SK-N-DZ (cell line): ENCODE results near the gene GADD45A.

Experiments used
- DNase-seq: peaks from one replicate; pipeline ENCODE4 v3.0.0-alpha.2; 2015; ENCODE audit warnings: low spot score

Gene GADD45A

DNA sequence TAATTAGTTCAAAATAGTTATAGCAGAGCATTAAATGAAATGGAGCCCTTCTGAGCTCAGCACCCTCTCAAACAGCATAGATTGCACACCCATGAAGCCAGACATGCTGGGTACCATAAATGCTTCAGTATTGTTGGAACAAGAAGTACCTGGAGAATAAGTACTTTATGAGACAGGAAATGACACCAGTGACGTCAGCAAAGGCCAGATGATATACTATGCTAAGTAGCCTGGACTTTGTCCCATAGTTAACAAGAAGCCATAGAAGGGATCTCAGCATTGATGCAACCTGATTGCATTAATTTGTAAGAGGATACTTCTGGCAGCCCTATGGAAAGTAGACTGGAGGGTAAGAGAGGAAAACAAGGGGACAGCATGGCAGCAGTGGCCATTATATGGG, 16.3 kb upstream of the GADD45A start:
- DNase-seq: peak; percentile 25

DNA sequence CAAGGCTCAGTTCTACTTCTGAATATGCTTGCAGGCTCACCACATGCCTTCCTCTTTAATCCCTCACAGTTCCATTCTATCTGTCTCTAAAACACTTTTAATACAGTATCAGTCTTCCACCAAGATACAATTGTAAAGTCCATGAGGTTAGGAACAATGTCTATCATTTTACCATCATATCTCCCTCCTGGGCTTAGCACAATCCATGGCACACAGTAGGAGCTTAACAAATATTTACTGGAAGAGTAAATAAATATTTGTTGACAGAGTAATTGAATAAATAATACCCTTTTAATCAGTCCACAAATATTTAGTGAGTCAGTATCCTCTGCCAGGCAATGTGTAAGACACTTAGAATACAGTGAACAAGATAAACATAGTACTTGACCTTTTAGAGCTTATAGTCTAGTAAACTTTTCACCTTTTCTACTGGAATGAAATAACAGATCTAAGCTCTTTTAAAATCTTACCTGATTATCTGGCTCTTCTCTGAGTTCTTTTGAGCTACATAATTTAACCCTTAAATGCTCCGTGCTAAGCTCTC, 12.7 kb upstream of the GADD45A start:
- no peak for DNase-seq

DNA sequence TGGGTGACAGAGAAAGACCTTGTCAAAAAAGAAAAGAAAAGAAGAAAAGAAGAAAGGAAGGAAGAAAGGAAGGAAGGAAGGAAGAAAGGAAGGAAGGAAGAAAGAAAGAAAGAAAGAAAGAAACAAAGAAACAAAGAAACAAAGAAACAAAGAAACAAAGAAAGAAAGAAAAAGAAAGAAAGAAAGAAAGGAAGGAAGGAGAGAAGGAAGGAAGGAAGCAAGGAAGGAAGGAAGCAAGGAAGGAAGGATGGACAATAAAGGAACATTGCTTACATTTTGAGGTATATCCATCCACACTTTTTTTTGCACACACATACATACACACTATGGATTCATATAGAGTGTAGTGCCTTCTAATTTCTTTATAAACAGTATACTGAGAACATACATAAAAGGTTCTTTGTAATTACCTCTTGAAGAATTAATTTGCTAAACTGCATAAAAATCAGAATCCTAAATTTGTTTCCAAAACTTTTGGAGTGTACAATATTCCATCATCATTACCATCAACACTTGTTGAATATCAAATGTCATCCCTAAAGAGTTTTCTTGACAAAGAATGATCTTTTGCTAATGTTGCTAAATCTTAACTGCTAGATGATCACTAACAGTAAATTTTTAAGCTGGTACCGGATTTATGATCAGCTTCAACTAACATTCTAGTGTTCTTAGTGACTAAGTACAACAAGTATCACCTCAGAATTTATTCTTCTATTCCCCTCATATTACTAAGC, 11.4 kb upstream of the GADD45A start:
- DNase-seq: no peak

DNA sequence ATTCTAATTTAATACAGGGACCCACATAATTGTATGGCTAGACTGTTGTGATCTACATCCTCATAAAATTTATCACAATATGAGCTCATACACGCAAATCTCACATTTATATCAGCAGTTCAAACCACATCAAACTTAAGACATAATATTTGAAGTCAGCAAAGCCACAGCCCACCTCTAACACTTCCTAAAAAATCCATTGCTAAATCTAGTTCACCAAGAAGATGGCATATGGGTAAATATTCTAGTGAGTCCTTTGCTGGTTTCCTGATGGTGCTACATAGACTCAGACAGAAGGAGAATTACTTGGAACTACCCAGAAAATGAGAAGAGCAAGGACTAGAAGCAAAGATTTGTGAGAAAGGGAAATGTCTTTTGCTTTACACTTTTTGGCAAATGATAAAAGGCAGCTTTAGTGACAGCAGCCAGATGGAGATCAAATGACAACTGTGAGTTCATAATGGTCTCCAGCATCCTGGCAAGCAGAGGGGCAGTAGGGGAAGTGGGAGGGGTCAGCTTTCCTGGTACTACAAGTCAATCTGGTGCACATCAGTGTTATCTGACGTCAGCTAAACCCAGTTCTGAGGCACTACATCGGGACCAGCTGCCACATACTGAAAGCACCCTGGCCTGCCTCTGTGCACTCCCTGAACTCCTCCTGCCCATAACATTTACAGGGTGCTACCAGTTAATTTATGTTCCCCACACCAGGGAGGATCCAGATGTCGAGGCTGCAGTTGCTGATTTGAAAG, 10.6 kb upstream of the GADD45A start:
- peak; percentile 81 for DNase-seq

DNA sequence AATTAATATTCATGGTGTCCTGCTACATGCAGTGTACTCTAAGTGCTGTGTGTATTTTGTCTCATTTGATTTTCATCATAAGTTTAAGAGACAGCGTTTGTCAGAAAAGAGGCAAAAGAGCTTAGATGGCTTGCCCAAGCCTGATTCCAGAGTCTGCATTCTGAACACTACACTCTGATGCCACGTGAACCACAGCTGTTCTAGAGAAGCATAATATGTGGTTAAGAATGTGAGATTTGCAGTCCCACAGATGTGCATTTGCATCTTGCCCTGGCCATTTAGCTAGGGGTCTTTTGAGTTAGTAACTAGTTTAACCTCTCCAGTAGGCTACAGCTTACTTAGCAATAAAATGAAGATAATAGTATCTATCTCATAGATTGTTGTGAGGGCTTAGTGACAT, 9.2 kb upstream of the GADD45A start:
- no peak for DNase-seq

DNA sequence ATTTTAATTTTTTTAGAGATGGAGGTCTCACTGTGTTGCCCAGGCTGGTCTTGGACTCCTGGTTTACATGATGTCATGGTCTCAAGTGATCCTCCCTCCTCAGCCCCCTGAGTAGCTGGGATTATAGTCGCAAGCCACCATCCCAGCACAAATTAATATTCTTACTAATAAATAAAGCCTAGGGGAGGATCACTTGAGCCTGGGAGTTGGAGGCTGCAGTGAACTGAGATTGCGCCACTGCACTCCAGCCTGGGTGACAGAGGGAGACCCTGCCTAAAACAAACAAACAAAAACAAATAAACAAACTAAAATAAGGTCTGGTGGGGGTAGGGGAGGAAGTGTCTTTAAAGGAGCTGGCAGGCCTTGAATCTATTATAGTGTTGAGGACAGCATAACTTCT, 8.7 kb upstream of the GADD45A start:
- DNase-seq: no peak

DNA sequence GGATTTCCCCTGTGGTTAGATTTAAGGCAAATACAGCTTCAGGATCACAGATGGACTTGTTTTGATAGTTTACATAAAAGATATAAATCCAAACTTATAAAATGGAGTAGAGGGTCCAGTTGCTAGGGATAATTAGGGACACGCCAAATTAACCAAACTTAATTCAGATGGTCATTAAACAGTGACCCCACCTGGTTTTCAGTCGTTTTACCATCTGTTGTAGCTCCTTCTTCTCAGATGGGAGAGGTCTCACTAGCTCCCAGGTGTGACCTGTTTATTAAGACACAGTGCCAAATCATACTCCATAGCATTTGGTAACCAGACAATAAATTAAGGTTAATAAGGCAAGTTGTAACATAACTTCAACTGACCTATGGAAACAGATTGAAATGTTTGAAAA, 8.1 kb upstream of the GADD45A start:
- DNase-seq: no peak

DNA sequence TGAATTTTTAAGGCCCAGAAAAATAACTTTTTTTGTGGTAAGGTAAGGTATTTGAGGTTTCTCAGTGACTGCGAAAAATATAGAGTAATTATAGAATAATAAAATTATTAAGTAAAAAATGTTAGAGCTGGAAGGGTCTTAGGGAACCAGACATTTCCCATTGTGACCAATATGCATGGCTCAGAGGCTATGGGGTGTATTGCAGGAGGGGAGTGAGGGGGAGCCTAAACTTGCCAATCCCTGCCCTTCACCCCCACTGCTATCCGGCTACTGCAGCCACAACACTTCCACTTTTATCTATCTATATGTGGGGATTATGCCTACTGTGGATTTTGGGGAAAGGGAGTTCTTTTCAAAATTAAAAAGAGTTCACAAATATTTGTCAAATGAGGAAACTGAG, 7.6 kb upstream of the GADD45A start:
- no peak for DNase-seq

DNA sequence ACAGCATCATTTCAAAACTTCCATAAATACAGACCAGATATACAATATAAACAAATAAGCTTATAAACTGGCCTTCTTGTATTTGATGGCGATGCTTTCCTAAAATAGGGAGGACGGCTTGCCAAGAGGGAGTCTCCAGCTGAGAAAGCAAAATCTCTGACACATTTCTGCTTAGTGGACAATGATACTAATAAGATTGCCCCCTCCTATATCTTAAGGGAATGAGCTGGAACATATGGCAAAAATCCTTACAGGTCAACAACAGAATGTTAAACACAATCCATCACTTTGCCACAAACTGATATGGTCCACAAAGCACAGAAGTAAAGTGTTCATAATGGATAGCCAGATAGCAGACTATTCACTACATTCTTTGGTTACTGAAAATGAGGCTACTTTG, 7.1 kb upstream of the GADD45A start:
- no peak for DNase-seq

DNA sequence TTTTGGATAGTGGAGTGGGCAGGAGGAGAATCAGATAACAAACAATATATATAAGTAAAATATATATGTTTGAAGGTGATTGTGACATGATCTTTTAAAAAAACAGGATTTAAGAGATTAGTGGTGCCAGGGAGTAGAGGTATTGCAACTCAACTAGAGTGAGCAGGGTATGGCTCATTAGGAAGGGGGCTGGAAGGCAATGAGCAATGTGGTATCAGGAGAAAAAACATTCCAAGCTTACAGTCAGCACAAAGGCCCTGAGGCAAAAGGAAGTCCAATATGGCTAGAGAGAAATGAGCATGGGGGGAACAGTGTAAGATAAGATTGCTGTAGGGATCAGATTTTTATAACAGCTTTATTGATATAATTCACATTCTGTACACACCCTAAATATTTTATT, 5.3 kb upstream of the GADD45A start:
- no peak for DNase-seq

DNA sequence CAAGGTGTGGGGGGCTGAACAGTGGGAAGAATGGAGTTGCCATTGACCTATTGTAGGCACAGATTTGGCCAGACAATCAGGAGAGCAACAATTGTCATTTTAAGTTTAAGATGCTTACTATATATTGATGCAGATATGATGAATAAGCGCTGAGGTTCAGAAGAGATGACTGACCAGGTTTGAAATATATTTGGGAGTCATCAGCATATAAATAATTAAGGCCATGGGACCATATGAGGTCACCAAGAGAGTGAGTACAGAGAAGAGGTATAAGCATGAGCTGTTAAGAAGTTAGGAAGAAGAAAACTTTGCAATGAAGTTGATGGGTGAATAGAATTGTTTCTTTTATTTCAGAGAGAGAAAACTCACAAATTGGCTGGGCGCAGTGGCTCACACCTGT, 4.5 kb upstream of the GADD45A start:
- no peak for DNase-seq

DNA sequence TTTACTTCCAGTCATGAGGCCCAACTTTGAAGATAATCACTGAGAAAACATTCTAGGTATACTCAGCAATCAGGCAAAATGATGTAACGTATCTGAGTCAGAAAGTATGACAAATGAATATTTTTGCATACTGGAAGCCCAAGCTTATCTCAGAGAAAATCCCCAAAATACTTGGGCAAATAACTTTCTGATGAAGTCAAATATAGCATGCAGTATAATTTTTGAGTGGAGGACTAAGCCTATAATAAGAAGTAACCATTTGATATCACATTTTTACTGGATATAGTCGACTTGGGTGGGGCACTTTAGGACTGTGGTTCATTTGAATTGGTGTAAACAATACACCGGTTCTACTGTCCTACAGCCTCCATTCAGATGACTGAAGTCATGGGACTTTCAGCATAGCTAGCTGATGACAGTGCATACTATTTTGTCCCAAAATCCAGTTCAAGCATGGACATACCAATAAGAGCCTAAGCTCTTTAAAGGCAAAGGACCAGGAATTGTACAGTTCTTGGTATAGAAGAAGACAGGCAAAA, 2.3 kb upstream of the GADD45A start:
- DNase-seq: no peak

DNA sequence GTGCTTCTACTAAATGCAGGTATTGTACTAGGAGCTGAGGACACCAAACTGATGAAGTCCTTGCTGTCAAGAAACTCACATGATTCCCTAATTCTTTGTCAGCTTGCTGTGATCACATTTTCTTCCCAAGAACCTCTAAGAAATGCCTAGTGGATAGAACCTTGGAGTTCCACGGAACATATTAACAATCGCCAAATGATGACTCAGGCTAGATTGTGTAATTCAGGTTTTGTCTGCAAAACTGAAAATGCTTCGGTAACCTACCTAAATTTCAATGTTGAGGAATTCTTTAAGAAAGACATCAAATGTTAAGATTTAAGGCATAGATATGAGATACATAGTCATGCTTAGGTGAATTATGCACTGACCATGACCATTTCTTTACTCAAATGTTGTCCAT, 1.7 kb upstream of the GADD45A start:
- DNase-seq: no peak

DNA sequence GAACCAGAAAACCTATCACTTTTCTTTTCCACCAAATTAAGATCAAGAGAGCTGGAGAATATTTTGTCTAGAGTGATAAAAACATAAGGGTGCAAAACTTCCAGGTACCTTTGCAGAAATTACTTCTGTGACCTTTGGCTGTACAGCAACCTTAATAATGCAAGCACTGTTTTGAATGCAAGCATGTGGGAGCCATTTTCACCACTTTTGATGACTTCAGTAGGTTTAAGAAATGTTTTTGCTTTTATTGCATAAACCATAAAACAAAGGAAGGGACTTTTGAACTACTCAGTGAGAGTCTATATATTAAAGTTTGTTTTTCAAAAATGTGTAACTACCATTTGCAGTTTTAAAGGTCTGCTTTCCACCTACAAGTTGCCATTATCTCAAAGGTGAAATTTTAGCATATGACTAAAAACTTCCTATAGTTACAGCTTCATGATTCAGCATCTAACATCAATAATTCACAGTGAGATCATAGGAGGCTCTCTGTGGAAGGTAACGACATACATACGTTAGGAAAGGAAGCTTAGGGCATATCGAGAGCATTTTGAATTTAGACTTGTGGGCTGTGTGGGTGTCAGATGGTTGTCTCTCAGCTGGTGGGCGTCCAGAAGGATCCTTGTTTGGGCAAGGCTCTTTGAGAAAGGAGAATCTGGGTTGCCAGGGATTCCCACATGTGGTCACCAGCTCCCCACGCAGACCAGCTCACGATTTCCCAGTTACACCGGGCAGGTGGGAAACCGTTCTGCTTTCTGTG, 1.1 kb upstream of the GADD45A start:
- DNase-seq: no peak

DNA sequence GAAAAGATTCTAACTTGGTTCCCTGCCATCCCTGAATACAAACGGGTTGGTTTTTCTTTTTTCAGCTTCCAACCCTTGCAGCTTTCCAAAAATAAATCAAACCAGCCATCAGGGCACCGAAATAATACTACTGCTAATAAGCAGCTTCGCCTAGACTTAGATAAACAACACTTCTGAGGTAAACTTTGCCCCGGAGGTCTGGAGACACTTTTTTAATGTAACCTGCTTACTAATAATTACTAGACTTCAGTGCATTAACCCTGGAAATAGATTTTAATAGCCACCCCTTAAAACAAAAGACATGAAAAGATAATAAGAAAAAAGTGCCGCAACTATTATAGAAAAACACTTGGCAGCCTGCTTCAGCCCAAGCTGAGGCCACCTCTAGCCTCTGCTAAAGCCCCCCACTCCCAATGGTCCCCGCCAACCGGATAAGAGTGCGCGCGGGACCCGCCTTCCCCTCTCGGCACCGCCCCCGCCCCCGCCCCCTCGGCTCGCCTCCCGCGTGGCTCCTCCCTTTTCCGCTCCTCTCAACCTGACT, 405 bp upstream of the GADD45A start:
- DNase-seq: no peak

DNA sequence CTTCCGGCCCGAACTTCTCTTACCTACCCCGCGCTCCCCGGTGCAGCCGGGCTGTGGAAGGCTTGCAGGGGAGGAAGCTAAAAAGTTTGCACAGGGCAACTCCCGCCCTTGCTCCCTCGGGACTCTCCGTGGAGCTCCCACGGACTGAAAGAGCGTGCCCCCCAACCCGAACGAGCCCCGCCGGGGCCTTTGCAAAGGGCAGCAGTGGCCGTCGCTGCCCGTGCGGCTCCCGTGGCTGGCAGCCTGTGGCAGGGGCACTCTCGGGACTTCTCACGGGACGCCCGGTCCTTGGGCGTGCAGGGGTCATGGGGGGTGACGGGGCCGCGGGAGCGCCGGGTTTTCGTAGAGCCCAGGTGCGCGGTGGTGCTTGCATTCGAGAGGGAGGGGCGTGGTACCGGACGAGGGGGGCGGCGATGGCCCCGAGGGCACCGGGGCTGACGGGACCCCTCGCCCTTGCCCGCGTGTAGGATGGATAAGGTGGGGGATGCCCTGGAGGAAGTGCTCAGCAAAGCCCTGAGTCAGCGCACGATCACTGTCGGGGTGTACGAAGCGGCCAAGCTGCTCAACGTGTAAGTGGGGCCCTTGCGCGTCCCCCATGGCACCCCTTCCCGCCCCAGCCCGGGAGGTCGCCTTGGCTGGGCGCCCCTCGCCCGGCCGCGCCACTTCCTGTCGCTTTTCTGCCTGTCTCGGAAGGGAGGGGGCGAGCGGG, 711 bp downstream of the GADD45A start:
- DNase-seq: no peak

DNA sequence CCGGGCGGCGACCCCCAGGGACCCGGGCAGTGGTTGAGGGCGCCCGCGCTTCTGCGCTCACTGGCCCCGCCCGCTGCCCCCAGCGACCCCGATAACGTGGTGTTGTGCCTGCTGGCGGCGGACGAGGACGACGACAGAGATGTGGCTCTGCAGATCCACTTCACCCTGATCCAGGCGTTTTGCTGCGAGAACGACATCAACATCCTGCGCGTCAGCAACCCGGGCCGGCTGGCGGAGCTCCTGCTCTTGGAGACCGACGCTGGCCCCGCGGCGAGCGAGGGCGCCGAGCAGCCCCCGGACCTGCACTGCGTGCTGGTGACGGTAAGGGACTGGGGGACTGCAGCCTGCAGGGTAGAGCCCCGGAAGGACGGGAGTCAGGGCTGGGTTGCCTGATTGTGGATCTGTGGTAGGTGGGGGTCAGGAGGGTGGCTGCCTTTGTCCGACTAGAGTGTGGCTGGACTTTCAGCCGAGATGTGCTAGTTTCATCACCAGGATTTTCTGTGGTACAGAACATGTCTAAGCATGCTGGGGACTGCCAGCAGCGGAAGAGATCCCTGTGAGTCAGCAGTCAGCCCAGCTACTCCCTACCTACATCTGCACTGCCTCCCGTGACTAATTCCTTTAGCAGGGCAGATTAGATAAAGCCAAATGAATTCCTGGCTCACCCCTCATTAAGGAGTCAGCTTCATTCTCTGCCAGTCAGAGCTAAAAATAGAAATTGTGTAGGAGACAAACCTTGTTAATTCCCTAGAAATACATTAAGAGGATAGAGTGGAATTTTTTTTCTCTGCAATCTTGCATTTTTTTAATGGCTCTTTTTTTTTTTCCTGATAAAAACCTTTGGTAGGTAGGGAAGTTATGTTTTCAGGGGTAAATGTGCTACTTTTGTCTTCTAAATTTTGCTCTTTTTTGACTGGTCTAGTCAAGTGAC, 1.5 kb downstream of the GADD45A start:
- DNase-seq: peak; percentile 65

DNA sequence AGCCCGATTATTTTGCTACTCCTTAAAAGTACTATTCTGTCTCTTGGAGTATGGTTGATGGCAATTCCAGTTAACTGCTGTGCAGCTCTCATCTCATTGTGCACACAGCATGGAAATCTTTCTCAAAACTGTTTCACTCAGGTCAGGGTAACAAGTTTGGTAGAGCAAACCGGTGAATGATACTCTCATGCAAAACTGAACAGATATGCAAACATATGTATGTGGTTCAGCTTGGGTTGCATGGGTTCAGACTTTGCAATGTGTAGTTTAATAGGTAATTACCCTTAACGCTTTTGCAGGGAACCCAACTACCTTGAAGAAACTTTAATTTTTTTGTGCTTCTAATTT, 2.2 kb downstream of the GADD45A start:
- no peak for DNase-seq

DNA sequence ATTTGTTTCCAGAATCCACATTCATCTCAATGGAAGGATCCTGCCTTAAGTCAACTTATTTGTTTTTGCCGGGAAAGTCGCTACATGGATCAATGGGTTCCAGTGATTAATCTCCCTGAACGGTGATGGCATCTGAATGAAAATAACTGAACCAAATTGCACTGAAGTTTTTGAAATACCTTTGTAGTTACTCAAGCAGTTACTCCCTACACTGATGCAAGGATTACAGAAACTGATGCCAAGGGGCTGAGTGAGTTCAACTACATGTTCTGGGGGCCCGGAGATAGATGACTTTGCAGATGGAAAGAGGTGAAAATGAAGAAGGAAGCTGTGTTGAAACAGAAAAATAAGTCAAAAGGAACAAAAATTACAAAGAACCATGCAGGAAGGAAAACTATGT, 2.6 kb downstream of the GADD45A start:
- no peak for DNase-seq
